Panc1 (cell line): ENCODE data around the gene KRTAP9-9. TPM values are rescaled to one million over a fixed set of nuclear protein-coding genes. Genes with fewer than 3 reads are reported as not detected.
"Not testable (repeated sequence)": the region's sequence is repeated elsewhere in the genome, so short reads cannot be mapped to it uniquely, and the experiment has no call there.

Source experiments
- ATAC-seq: fragments of 200-7000 bp; cut with Tn5 transposase; 2 replicates; pipeline ENCODE4 v1.9.1; 2020; ENCODE audit warnings: mild to moderate bottlenecking, moderate library complexity
- BruUV-seq: library from RNA; stranded (reverse); fragments of 400-500 nt; replicated peaks from 2 replicates; lab custom pipeline; 2021; lab: Mats Ljungman, UMichigan
- CTCF ChIA-PET: fragments of 300-600 bp; sonication (Branson Sonifier 250); formaldehyde crosslinking; loops from one replicate; lab custom pipeline; 2022; ENCODE audit warnings: antibody characterized with exemption; lab: Charles Lee
- POLR2A ChIA-PET: fragments of 300-600 bp; sonication (Branson Sonifier 250); formaldehyde crosslinking; loops from one replicate; lab custom pipeline; 2022; ENCODE audit warnings: antibody characterized with exemption; lab: Charles Lee
- DNase-seq: peaks from one replicate; pipeline ENCODE4 v3.0.0-alpha.2; 2010; ENCODE audit warnings: low read depth, low spot score
- H3K27ac ChIP-seq: 2 replicates; pipeline ENCODE4 v1.5.1; 2011; ENCODE audit warnings: mild to moderate bottlenecking, low read length, inconsistent platforms
- H3K27me3 ChIP-seq: fragments of 200-500 bp; sonication (Bioruptor generic); 2 replicates; pipeline ENCODE4 v1.6.0; 2014; ENCODE audit warnings: low read length, inconsistent platforms; ENCODE audit not compliant: control insufficient read depth, insufficient read depth
- H3K36me3 ChIP-seq: fragments of 200-500 bp; sonication (Bioruptor generic); 2 replicates; pipeline ENCODE4 v1.5.1; 2014; ENCODE audit warnings: inconsistent platforms, mild to moderate bottlenecking, low read length, moderate library complexity; ENCODE audit not compliant: control insufficient read depth, insufficient read depth
- H3K4me1 ChIP-seq: 2 replicates; pipeline ENCODE4 v1.5.1; 2011; ENCODE audit warnings: inconsistent platforms, mild to moderate bottlenecking, low read length, moderate library complexity; ENCODE audit not compliant: control insufficient read depth, insufficient read depth
- H3K4me3 ChIP-seq, 2 experiments: 2 replicates each; pipeline ENCODE4 v1.5.1; 2011 to 2012; ENCODE audit warnings: low read depth in 2 of 2, low read length in 2 of 2, mild to moderate bottlenecking in 2 of 2, inconsistent platforms in 1 of 2, moderate library complexity in 1 of 2
- H3K9me3 ChIP-seq: fragments of 200-500 bp; sonication (Bioruptor generic); 2 replicates; pipeline ENCODE4 v1.5.1; 2014; ENCODE audit warnings: low read depth, mild to moderate bottlenecking, inconsistent platforms, low read length, moderate library complexity; ENCODE audit not compliant: control insufficient read depth, insufficient read depth
- CTCF ChIP-seq: fragments of 450-650 bp; IDR thresholded peaks from 2 replicates; pipeline ENCODE4 v1.5.1; 2017; ENCODE audit warnings: mild to moderate bottlenecking
- POLR2AphosphoS5 ChIP-seq: IDR thresholded peaks from 2 replicates; pipeline ENCODE4 v1.6.1; 2012; ENCODE audit warnings: mild to moderate bottlenecking, low read depth, low read length, moderate library complexity
- REST ChIP-seq, 2 experiments: IDR thresholded peaks; 2 replicates each; pipeline ENCODE4 v1.6.1; 2011 to 2012; ENCODE audit warnings: low read depth in 2 of 2, control low read depth in 1 of 2, low read length in 1 of 2, mild to moderate bottlenecking in 1 of 2, moderate library complexity in 1 of 2; ENCODE audit not compliant: insufficient read depth in 1 of 2
- SIN3A ChIP-seq: IDR thresholded peaks from 2 replicates; pipeline ENCODE4 v1.6.1; 2012; ENCODE audit warnings: low read depth, mild to moderate bottlenecking, low read length, moderate library complexity, borderline replicate concordance; ENCODE audit not compliant: insufficient read depth
- TCF7L2 ChIP-seq: IDR thresholded peaks from 2 replicates; pipeline ENCODE4 v1.6.1; 2011; ENCODE audit warnings: mild to moderate bottlenecking, low read depth, low read length, inconsistent platforms
- in situ Hi-C: cut with HindIII; loops from 2 replicates; pipeline ENCODE4 v1.10.0; 2016; ENCODE audit warnings: low sequenced_read_pairs, low pct_unique_long_range_greater_than_20kb
- intact Hi-C: fragments of 100-400 bp; cut with micrococcal nuclease; formaldehyde crosslinking; loops from one replicate; pipeline ENCODE4 v1.10.0; 2022; ENCODE audit not compliant: unreplicated experiment
- total RNA-seq: library from RNA; stranded (reverse); gene quantifications from one replicate; pipeline ENCODE4 v1.2.1, GENCODE V29; 2021; ENCODE audit not compliant: unreplicated experiment

KRTAP9-9 gene
- total RNA-seq, 1 experiment from 2014 or later: not detected

- BruUV-seq: no TSS peak
- Histone ChIP-seq H3K27me3 (peaks cover 13% of the 10 kb centered on the region; the same call in 1 of the 2 replicates), H3K4me3 (no peak overlapping the region), H3K9me3 (no peaks in the 10 kb centered on the region), H3K27ac (no peak overlapping the region), H3K4me1 (no peaks in the 10 kb centered on the region), H3K36me3 (no peaks in the 10 kb centered on the region)
- ChIA-PET POLR2A (no interaction called here), CTCF (no interaction called here)
- in situ Hi-C loops: no loop called here
- no peak for ATAC-seq
- no peak for DNase-seq
- intact Hi-C loops: no loop called here
- TF ChIP-seq SIN3A (no peak), CTCF (no peak), POLR2AphosphoS5 (no peak), TCF7L2 (no peak), REST (IDR thresholded peaks at IDR 0.05; ENCODE audit: insufficient read depth in 1 of 2, low read depth in 2 of 2, low read length in 1 of 2) (no peak)
Measured at GRCh38 chr17:41223821-41224220, 31.4 kb upstream of the KRTAP9-9 start.

GRCh38 chr17:41226051-41226450 lies 29.1 kb upstream of the KRTAP9-9 start:
- in situ Hi-C loops: no loop called here
- CTCF ChIA-PET: no interaction called here
- H3K4me3 ChIP-seq: no peak overlapping the region
- H3K27me3 ChIP-seq: peaks cover 23% of the 10 kb centered on the region
- DNase-seq (no peak), ATAC-seq (no peak)
- no peaks in the 10 kb centered on the region for H3K4me1 ChIP-seq
- BruUV-seq: no TSS peak
- no peak for TF ChIP-seq POLR2AphosphoS5
- no peak for TF ChIP-seq REST (IDR thresholded peaks at IDR 0.05; ENCODE audit: insufficient read depth in 1 of 2, low read depth in 2 of 2, low read length in 1 of 2)
- no peak for TF ChIP-seq CTCF
- TF ChIP-seq SIN3A: no peak
- TF ChIP-seq TCF7L2: no peak
- H3K9me3 ChIP-seq: no peaks in the 10 kb centered on the region
- intact Hi-C loops: no loop called here
- H3K36me3 ChIP-seq: no peaks in the 10 kb centered on the region
- POLR2A ChIA-PET: no interaction called here
- no peak overlapping the region for H3K27ac ChIP-seq

- POLR2A ChIA-PET, H3K4me3 ChIP-seq, in situ Hi-C loops, ATAC-seq, intact Hi-C loops, H3K9me3 ChIP-seq, H3K27ac ChIP-seq, BruUV-seq, H3K36me3 ChIP-seq, H3K4me1 ChIP-seq, CTCF ChIA-PET, DNase-seq: not testable (repeated sequence)
- peaks cover 27% of the 10 kb centered on the region for H3K27me3 ChIP-seq
Measured at GRCh38 chr17:41226598-41227095, 28.5 kb upstream of the KRTAP9-9 start, which contains the start of gene KRTAP9-2. Gene KRTAP9-2 (plus strand): TSS chr17:41226648. CDS start chr17:41226655, 7 bp downstream.
